CD4-positive, alpha-beta T cell treated with Interleukin-4 for 4 hours (primary cell): ENCODE measurements around the gene NPHP4.

Experiments used
- DNase-seq: peaks from one replicate; pipeline ENCODE4 v3.0.0-alpha.2; 2020

NPHP4 gene

DNA sequence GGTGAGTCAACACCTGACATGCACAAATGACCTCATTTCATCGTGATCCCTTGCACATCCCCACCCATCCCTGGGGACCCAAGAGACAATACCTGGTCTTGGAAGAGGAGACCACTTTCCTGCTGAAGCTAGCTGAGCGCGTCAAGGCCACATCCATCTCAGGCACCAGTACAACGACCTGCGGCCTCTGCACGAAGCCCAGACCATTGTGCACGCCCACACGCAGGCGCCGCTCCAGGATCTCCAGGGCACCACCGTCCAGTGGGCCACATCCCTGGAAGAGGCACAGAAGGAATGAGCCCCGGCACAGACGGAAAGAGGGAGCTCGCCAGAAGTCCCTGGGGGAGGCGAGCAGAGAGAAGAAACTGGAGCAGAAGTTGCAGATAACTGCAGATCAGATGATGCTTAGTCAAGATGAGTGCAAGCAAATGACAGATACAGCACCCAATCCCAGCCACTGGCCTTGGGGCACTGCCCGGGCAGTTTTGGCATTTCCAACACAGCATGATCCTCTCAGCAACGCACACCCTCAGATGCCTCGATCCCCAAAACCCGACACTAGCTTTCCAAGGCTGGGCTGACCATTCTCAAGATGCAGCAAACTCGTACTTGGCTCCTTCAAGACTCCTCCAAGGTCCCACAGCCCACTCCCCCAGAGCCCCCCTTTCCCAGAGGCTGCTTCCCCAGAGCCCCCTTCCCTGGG is 44.1 kb downstream of the NPHP4 start:
- DNase-seq = no peak

DNA sequence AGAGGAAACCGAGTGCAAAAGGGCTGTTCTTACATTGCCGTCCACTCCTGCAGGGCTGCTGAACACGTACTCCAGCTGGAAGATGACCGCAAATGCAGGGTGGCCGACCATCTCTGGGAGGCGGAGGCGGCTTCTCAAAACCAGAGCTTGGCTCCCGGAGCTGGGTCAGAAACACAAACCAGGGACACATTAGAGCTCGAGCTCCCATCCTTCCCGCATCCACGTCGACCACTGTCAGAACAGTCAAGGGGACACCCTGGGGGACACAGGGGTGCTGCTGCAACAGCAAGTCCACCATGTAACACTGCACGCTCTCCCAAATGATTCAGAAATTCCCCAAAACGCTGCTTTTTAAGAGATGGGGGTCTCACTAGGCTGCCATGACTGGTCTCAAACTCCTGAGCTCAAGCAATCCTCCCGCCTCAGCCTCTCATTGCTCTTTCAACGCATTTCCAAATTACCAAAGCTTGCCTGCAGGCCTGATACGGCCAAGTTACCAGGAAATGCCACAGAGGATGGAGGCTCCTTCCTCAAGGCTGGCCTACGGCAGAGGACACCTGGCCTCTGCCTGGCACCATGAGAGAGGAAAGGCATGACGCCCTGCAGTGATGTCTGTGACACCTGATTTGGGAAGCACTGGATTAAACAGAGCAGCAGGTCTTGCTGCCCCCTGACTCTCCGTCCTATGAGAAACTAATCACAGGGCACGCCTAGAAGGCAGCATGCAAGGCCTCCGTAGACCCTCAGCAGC is 45.0 kb downstream of the NPHP4 start:
- no peak for DNase-seq

GRCh38 chr1:5945445-5945844 is 46.8 kb downstream of the NPHP4 start:
- DNase-seq = no peak

DNA sequence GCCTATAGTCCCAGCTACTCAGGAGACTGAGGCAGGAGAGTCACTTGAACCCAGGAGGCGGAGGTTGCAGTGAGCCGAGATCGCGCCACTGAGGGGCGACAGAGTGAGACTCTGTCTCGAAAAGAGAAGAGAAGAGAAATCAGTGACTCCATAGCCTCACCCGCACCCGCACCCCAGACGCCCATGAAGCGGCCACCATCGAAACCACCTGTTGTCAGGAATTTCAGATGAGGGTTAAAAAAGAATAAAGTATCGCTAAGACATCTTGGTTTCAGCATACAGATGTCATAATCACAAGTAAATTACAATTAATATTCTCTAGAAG is 47.4 kb downstream of the NPHP4 start:
- DNase-seq = no peak

GRCh38 chr1:5944154-5944842 is 47.9 kb downstream of the NPHP4 start:
- DNase-seq = no peak

- DNase-seq = no peak
Measured at GRCh38 chr1:5943343-5944124, 48.7 kb downstream of the NPHP4 start.

DNA sequence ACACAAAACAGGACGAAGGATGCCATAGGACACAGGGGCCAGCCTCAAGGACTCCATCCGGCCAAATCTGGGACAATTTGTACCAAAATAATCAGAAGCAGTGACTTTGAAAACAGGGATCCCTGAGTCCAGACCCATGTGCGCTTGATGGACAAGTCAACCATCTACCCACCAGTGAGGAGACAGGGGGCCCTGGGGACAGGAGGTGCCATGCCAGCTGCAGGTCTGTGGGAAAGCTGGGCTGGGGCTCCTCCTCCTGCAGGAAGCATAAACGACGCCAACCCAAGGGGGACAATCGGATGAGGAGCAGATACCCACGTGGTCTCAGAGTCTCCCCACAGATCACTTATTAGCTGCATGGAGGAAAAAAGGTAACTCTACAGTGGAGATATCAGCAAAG is 50.6 kb downstream of the NPHP4 start:
- DNase-seq = no peak

DNA sequence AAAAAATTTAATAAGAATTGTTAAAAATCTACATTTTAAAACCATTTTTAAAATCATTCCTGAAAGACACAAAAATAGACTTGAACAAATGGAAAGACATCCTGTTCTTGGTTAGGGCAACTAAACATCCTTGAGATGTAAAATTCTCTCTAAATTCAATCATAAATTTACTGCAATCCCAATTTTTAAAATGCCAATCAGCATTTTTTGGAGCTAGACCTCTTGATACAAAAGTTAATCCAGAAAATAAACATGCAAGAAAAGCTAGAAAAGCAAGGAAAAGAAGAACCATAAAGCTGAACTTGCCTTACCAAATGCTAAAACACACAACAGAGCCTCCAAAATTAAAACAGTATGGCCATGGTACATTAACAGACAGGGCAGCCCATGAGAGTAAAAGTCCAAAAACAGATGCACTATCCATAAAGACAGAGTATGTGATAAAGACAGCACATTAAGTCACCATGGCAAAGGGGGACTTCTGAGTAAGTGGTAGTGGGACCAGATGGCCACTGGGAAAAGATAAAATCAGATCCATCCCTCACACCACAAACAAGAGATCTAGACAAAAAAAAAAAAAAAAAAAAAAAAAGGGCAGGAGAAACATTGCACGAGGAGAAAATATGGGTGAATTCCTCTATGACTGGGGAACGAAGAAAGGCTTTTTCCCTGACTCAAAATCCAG is 51.4 kb downstream of the NPHP4 start:
- no peak for DNase-seq

GRCh38 chr1:5939271-5940170 is 52.7 kb downstream of the NPHP4 start:
- no peak for DNase-seq

- no peak for DNase-seq
Measured at GRCh38 chr1:5938101-5938646, 54.1 kb downstream of the NPHP4 start.

DNA sequence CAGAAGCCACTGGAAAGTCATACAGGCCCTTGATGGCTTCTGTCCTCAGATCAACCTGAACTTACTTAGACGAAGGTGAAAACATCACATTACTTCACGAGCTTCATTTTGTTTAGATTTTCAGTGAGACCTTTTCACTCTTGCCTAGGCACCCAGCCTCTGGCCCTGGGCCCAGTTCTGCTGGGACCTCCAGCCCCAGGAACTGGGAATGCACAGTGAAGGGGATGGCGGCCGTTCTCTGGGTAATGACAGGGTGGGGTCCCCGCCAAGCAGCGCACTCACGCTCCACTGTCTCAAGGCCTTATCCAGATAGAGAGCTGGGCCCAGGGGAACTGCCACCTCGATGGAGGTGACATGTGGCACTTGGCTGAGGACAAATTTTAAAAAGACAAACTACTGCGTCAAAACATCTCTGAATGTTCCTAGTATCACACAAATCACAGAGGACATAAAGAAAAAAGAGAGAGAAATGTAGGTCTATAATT is 54.8 kb downstream of the NPHP4 start:
- no peak for DNase-seq

DNA sequence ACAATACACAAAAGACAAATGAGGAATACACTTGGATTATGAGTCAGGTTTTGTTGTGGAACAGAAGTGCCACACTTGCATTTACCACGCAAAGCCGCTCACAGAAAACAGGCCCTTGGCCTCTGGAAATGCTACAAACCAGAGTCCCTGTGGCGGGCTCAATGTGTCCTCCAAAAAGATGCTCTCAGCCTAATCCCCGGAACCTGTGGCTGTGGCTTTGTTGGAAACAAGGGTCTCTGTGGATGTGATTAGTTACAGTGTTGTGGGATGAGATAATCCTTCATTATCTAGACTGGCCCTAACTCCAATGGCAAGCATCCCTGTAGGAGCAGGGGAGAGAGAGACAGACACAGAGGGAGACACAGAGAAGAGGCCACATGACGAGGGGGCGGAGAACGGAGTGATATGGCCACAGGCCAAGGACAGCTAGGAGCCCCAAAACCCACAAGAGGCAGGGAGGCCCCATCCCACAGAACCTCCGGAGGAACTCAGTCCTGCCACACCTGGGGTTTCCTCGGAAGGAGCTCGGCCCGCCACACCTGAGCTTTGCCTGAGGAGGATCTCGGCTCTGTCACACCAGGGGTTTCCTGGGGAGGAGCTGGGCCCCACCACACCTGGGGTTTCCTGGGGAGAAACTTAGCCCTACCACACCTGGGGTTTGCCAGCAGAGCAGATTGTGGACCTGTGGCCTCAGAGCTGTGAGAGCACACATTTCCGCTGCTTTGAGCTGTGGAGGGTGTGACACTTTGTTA is 55.4 kb downstream of the NPHP4 start:
- no peak for DNase-seq

DNA sequence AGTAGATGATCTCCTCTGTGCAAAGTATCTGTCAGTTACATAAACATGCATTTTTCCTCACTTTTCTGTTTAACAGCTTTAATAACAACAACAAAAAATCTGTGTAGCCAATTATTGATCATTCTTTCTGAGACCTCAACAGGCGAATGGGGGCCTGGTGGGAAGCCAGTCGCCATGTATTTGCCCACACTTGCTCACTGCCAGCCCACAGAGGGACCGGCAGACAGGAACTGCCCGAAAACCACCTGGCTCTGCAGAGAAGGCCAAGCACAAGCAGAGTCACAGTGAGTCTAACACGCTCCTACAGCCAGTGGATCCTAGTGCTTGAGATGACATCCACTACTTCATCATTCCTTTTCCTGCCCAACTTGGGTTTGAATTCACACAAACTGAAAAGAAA is 56.1 kb downstream of the NPHP4 start:
- DNase-seq = no peak

DNA sequence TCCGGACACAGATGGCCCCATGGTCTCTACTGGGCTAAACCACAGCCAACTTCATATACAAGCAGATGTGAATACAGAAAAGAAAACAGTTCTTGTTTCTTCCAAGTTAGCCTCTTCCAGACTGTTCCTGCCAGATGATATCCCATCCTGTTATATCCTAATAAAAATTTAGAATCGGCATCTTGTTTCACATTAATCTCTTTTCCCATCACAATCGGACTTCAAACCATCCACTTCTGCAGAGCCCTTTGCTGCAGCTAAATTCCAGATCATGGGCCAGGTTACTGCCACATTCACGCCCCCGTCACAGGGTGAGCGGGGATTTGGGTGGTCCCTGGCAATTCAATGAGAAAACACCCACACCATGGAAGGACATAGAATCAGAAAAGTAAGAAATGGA is 57.2 kb downstream of the NPHP4 start:
- DNase-seq = no peak

- DNase-seq = no peak
Measured at GRCh38 chr1:5934058-5934884, 58.0 kb downstream of the NPHP4 start.

DNA sequence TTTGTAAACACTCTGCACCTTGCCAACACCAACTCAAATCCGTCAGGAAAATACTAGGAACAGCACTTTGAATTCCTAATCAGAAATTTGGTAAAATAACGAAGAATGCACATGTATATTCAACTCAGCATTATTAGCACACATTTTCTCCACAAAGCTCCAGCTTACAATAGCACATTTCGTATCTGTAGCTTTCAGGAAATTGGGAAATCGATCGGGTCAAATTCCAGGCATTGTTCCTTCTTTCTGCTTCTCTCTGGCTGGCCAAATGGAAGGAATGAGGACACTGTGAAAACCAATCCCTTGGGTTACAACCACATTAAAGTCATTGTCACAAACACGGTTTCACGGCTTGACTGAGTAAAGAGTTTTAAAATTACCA is 58.6 kb downstream of the NPHP4 start:
- no peak for DNase-seq

GRCh38 chr1:5933050-5933449 is 59.2 kb downstream of the NPHP4 start:
- DNase-seq = no peak

DNA sequence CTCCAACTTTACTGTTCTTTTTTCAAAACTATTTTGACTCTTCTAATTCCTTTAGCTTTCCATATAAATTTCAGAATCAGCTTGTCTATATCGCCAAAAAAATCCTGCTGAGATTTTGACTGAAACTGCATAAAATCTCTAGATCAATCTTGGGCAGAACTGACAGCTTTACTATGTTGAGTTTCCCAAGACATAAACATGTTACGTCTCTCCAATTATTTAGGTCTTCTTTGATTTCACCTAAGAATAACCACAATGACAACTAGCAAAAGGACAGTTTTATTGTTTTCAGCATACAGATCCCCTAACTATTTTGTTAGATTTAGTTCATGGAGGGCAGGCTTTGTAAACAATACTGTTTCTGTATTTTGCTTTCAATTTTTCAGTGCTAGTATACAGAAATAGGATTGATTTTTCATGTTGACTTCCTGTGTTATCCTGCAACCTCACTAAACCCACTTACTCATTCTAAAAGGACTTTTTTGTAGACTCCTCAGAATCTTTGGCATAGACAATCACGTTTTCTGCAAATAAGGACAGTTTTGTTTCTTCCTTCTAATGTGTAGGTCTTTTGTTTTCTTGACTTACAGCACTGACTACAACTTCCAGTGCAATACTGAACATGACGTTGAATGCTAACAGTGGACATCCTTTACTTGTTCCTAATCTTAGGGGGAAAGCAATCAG is 63.4 kb downstream of the NPHP4 start:
- DNase-seq = no peak
